SK-MEL-5 (cell line): ENCODE data around the gene MMRN2. TPM values are rescaled to one million over a fixed set of nuclear protein-coding genes. Genes with fewer than 3 reads are reported as not detected.
A peak's percentile ranks its signal among the peaks of the same experiment; 100 is the strongest.
"Not testable (repeated sequence)": the region's sequence is repeated elsewhere in the genome, so short reads cannot be mapped to it uniquely, and the experiment has no call there.

Experiments
- DNase-seq: peaks from one replicate; pipeline ENCODE4 v3.0.0-alpha.2; 2016; ENCODE audit warnings: low read depth, low spot score
- in situ Hi-C: cut with HindIII; loops from 2 replicates; pipeline ENCODE4 v1.10.0; 2016; ENCODE audit warnings: low sequenced_read_pairs, high pct_unique_total_duplicates, low pct_unique_long_range_greater_than_20kb
- total RNA-seq: library from RNA; depleted of rRNA; stranded (reverse); fragments of >200 nt; shearing (Covaris generic); gene quantifications from 2 replicates; pipeline ENCODE4 v1.2.3, GENCODE V29; 2014

Gene MMRN2
- total RNA-seq, 1 experiment from 2014 or later = 0.08 TPM

GRCh38 chr10:86960863-86961434 lies 3.5 kb upstream of the MMRN2 start:
- in situ Hi-C loops = no loop called here
- DNase-seq = no peak

GRCh38 chr10:86960003-86960862 lies 2.8 kb upstream of the MMRN2 start:
- peak; percentile 68 for DNase-seq
- in situ Hi-C loops = no loop called here

DNA sequence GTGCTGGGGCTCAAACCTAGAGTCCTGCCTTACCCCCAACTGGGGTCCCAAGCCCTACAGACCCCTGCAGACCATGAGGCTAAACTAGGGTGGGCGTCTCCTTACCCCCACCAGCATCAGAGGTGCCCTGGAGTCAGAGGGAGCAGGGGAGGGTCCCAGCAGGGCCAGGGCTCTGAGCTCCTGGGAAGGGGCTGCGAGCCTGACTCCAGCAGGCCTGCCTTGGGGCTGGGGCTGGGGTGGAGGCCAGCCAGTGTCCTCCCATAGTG lies 2.3 kb upstream of the MMRN2 start:
- no peak for DNase-seq
- in situ Hi-C loops = no loop called here

GRCh38 chr10:86958901-86959736 lies 1.7 kb upstream of the MMRN2 start:
- in situ Hi-C loops = no loop called here
- no peak for DNase-seq

- in situ Hi-C loops = no loop called here
- DNase-seq = no peak
These were observed 893 bp upstream of the MMRN2 start, which contains the start of gene SNCG for GRCh38 chr10:86958116-86958900. TSS of gene SNCG (plus strand) at chr10:86958599. CDS start at chr10:86958698, 99 bp downstream.

GRCh38 chr10:86956848-86957448 lies 467 bp downstream of the MMRN2 start:
- DNase-seq = no peak
- in situ Hi-C loops = no loop called here

DNA sequence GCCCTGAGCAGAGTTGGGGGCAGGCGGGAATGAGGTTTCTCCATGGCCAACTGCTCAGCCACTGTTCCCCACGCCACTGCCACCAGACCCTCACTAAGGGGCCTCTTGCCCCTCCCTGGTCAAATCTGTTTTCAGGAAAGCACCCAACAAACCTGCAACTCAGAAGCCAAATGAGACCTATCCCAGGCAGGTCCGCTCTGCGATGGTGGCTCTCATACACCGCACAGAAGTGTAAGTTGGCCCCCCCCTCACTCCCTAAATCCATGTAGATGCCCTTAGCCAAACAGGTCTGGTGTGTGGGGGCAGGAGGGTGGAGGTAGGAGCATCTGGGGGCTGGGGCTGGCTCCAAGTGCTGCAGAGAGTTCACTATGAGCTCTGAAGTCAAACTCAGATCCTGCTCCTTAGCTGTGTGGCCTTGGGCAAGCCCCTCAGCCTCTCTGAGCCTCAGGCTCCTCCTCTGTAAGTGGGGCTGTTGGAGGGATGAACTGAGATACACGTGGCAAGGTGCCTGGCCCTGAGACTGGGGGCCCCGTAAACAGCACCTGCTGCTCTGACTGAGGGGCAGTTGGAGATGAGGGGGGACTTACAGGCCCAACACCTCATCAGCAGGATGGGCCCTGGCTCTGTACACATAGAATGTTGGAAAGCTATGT lies 1.1 kb downstream of the MMRN2 start:
- in situ Hi-C loops = no loop called here

GRCh38 chr10:86955501-86956194 lies 1.8 kb downstream of the MMRN2 start:
- no peak for DNase-seq
- in situ Hi-C loops = no loop called here

More for the DNA sequence above, 1.1 kb downstream of the MMRN2 start:
- no peak for DNase-seq

DNA sequence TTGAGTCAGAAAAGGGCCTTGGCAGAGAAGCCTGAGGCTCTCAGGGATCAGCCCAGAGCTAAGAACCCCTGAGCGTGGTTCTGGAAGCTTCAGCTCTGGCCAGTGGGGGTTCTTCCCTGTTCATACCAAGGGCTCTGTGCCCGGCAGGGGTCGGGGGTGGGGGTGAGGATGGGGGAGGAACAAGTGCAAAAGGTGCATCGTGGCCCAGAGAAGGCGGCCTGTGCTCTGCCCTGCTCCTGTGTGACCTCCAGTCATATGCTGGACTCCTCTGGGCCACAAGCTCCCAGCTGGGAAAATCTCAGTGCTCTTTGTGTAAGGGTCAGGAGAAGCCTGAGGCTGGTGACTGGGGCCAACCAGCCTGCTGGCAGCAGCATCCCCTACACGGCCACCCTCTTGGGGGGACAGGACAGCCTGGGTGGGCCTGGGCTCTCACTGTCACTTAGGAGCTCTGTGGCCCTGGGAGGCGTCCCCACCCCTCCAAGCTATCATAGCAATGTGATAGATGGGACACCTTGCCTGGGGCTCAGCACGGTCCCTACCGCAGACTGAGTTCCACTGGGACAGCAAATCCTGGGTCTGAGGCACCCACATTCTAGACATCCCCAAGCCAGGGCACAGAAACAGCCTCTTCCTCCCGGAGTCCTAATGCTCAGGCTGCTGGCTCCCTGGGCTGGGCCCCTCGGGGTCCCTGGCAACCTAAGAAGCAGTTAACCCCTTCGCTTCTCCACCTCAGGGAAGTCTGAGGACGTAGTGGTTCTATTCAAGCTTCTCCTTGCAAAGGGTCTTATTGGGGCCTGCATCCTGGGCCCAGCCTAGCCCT lies 2.5 kb downstream of the MMRN2 start:
- in situ Hi-C loops = no loop called here
- no peak for DNase-seq

DNA sequence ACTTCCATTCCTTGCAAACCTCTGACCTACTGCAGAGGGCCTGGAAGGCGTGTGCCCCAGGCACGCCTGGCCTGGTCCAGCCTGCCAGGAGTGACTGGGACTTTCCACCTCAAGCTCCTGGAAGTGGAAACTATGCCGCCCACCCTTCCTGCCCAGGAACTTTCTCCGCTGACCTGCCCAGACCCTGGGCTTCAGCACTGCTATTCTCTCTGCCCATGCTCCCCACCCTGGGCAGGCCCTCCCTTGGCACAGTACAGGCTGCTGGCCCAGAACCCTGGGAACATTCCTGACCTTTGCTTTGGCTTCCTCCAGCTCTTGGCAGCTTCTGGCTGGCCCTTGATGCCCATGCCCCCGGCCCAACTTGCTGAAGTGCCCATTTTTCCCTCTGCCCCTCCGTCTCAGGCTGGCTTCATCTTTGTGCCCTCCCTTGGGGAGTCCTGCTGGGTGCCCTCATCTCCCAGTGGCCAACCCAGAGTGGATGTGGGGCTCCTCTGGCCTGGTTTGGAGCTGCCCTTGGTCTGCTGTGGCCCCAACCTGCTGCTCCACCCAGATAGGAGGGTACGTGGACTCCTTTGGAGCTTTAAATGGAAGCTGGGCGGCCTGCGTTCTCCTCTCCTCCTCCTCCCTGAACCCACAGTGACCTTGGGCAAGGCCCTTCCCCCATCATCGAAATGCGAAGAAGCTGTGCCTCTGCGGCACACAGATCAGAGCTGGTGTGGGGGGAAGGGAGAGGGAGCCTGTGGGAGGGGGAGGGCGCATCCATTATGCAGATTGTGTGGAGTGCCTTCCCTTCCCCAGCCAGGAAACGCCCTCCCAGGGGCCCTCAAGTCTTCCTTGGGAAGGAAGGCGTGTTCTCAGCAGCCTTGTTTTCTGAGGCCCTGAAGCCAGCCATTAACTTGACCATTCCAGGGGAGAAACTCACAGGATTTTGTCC lies 3.4 kb downstream of the MMRN2 start:
- no peak for DNase-seq
- in situ Hi-C loops = no loop called here

GRCh38 chr10:86952697-86953096 lies 4.7 kb downstream of the MMRN2 start:
- DNase-seq, in situ Hi-C loops: not testable (repeated sequence)

GRCh38 chr10:86952106-86952505 lies 5.3 kb downstream of the MMRN2 start:
- no peak for DNase-seq
- in situ Hi-C loops = no loop called here

DNA sequence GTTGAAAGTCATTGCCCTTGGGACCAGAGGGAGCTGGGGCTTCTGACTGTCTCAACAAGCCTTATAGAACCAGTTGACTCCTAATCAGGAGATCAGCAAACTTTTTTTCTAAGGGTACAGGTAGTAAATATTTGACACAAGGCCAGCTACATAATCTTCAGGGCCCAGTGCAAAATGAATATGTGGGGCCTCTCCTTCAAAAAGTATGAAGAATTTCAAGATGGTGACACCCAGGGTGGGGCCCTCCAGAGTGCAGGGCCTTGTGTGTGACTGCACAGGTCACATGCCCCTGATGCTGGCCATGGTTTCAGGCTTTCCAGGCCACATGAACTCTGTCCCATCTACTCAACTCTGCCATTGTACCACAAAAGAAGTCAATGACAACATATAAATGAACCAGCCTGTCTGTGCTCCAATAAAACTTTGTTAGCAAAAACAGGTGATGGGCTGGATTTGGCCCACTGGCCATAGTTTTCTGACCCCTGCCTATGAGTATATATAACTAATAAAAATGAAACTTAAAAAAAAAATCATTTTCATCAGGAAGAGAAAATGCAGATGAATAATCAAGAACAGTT lies 6.1 kb downstream of the MMRN2 start:
- in situ Hi-C loops = no loop called here

DNA sequence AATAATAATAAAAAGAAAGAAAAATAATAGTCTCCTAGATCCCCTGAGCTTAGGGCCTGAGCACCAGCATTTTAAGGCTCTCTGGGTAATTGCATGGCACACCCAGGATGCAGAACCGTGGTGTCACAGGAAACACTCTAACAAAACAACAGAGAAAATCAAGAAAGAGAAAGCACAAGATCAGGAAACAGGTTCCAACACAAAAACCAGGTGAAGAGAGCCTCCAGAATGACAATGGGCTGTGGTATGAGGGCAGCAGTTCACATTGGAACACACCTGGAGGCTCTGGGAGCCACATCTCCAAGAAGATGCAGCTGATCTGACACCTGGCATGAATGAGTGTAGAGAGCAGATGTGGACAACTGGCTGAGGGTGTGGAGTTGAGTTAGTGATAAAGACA lies 7.1 kb downstream of the MMRN2 start:
- in situ Hi-C loops = no loop called here
- DNase-seq = no peak

More for the DNA sequence above, 6.1 kb downstream of the MMRN2 start:
- no peak for DNase-seq
